Midbrain (tissue), 1 donor: Measurements from ENCODE around the gene ERBB4.
A peak's percentile ranks its signal among the peaks of the same experiment; 100 is the strongest.
"Not testable (repeated sequence)": the region's sequence is repeated elsewhere in the genome, so short reads cannot be mapped to it uniquely, and the experiment has no call there.

ENCODE experiments used
- DNase-seq: peaks from one replicate; lab custom pipeline; 2025; lab: John Stamatoyannopoulos, UW

The ERBB4 gene

GRCh38 chr2:212528106-212528856 is 10.3 kb downstream of the ERBB4 start:
- no peak for DNase-seq

GRCh38 chr2:212526059-212526458 is 12.5 kb downstream of the ERBB4 start:
- no peak for DNase-seq

- DNase-seq: no peak
These were observed 14.8 kb downstream of the ERBB4 start for GRCh38 chr2:212523756-212524155.

GRCh38 chr2:212520340-212520739 is 18.3 kb downstream of the ERBB4 start:
- DNase-seq: peak; percentile 21

GRCh38 chr2:212517693-212518092 is 20.9 kb downstream of the ERBB4 start:
- DNase-seq: no peak

- DNase-seq: no peak
These were observed 33.0 kb downstream of the ERBB4 start for GRCh38 chr2:212505586-212505985.

GRCh38 chr2:212495046-212495445 is 43.6 kb downstream of the ERBB4 start:
- no peak for DNase-seq

GRCh38 chr2:212494418-212495020 is 44.1 kb downstream of the ERBB4 start:
- no peak for DNase-seq

GRCh38 chr2:212489719-212490346 is 48.8 kb downstream of the ERBB4 start:
- no peak for DNase-seq

- DNase-seq: peak; percentile 37
These were observed 50.0 kb downstream of the ERBB4 start for GRCh38 chr2:212488611-212489010.

- no peak for DNase-seq
These were observed 54.0 kb downstream of the ERBB4 start for GRCh38 chr2:212484563-212485080.

GRCh38 chr2:212480447-212480846 is 58.2 kb downstream of the ERBB4 start:
- DNase-seq: no peak

- DNase-seq: no peak
These were observed 61.0 kb downstream of the ERBB4 start for GRCh38 chr2:212477571-212477970.

GRCh38 chr2:212473211-212473610 is 65.4 kb downstream of the ERBB4 start:
- no peak for DNase-seq

- not testable (repeated sequence) for DNase-seq
These were observed 71.1 kb downstream of the ERBB4 start for GRCh38 chr2:212467551-212467950.

- no peak for DNase-seq
These were observed 73.1 kb downstream of the ERBB4 start for GRCh38 chr2:212465456-212465855.

- DNase-seq: not testable (repeated sequence)
These were observed 76.9 kb downstream of the ERBB4 start for GRCh38 chr2:212461708-212462107.

- no peak for DNase-seq
These were observed 84.5 kb downstream of the ERBB4 start for GRCh38 chr2:212454149-212454548.

- no peak for DNase-seq
These were observed 86.8 kb downstream of the ERBB4 start for GRCh38 chr2:212451786-212452231.

GRCh38 chr2:212448698-212449097 is 89.9 kb downstream of the ERBB4 start:
- DNase-seq: no peak

GRCh38 chr2:212441821-212442220 is 96.8 kb downstream of the ERBB4 start:
- no peak for DNase-seq

- DNase-seq: no peak
These were observed 97.5 kb downstream of the ERBB4 start for GRCh38 chr2:212441141-212441540.
